IMR-90 (cell line): ENCODE data around the gene PDXK. TPM values are rescaled to one million over a fixed set of nuclear protein-coding genes. Genes with fewer than 3 reads are reported as not detected.

ENCODE experiments used
- ATAC-seq: fragments of 200-7000 bp; cut with Tn5 transposase; 2 replicates; pipeline ENCODE4 v1.9.1; 2020; ENCODE audit warnings: low read depth, mild to moderate bottlenecking, moderate library complexity
- BruUV-seq: library from RNA; stranded (reverse); fragments of 400-500 nt; replicated peaks from 2 replicates; lab custom pipeline; 2021; lab: Mats Ljungman, UMichigan
- CTCF ChIA-PET: fragments of 300-600 bp; formaldehyde crosslinking; extraction: SDS; loops from one replicate; lab custom pipeline; 2021; ENCODE audit warnings: antibody characterized with exemption; lab: Yijun Ruan, JAX
- POLR2A ChIA-PET: fragments of 300-600 bp; sonication (Branson Sonifier 250); formaldehyde crosslinking; loops from one replicate; lab custom pipeline; 2022; ENCODE audit warnings: antibody characterized with exemption; ENCODE audit not compliant: unreplicated experiment; lab: Charles Lee
- DNase-seq: peaks from one replicate; pipeline ENCODE4 v3.0.0; 2013
- H2AFZ ChIP-seq: replicated peaks from 2 replicates; pipeline ENCODE3; 2013; ENCODE audit warnings: low read length, mild to moderate bottlenecking; ENCODE audit not compliant: poor library complexity
- H2AK5ac ChIP-seq: 2 replicates; pipeline ENCODE4 v1.6.1; 2013; ENCODE audit warnings: low read depth, low read length, inconsistent platforms
- H2AK9ac ChIP-seq: replicated peaks from 2 replicates; pipeline ENCODE3; 2013; ENCODE audit warnings: mild to moderate bottlenecking, low read depth, low read length, moderate library complexity; ENCODE audit not compliant: poor library complexity
- H2BK120ac ChIP-seq: 2 replicates; pipeline ENCODE4 v1.6.1; 2013; ENCODE audit warnings: low read depth, low read length, inconsistent platforms
- H2BK15ac ChIP-seq: 3 replicates; pipeline ENCODE4 v1.6.1; 2013; ENCODE audit warnings: low read depth, low read length, inconsistent platforms
- H2BK20ac ChIP-seq: 2 replicates; pipeline ENCODE4 v1.6.1; 2013; ENCODE audit warnings: low read depth, mild to moderate bottlenecking, inconsistent platforms, low read length, moderate library complexity
- H2BK5ac ChIP-seq: 2 replicates; pipeline ENCODE4 v1.6.1; 2013; ENCODE audit warnings: mild to moderate bottlenecking, low read depth, low read length, inconsistent platforms; ENCODE audit not compliant: poor library complexity, severe bottlenecking
- H3K14ac ChIP-seq: replicated peaks from 2 replicates; pipeline ENCODE4 v1.6.1; 2013; ENCODE audit warnings: low read depth, low read length, inconsistent platforms
- H3K18ac ChIP-seq: 2 replicates; pipeline ENCODE4 v1.6.1; 2013; ENCODE audit warnings: low read depth, low read length, control low read depth
- H3K23ac ChIP-seq: 2 replicates; pipeline ENCODE4 v1.6.1; 2013; ENCODE audit warnings: low read depth, low read length, inconsistent platforms
- H3K27ac ChIP-seq: 2 replicates; pipeline ENCODE4 v1.5.1; 2013; ENCODE audit warnings: mild to moderate bottlenecking, control low read depth, low read length; ENCODE audit not compliant: insufficient read depth
- H3K27me3 ChIP-seq: 2 replicates; pipeline ENCODE4 v1.6.1; 2013; ENCODE audit warnings: low read length; ENCODE audit not compliant: control insufficient read depth, insufficient read depth
- H3K36me3 ChIP-seq: 2 replicates; pipeline ENCODE4 v1.6.1; 2013; ENCODE audit warnings: low read length, mixed read lengths; ENCODE audit not compliant: control insufficient read depth, insufficient read depth
- H3K4ac ChIP-seq: 2 replicates; pipeline ENCODE4 v1.6.1; 2013; ENCODE audit warnings: low read depth, low read length, inconsistent platforms
- H3K4me1 ChIP-seq: 2 replicates; pipeline ENCODE4 v1.6.1; 2013; ENCODE audit warnings: low read length, mixed read lengths; ENCODE audit not compliant: control insufficient read depth, insufficient read depth
- H3K4me2 ChIP-seq: 2 replicates; pipeline ENCODE4 v1.6.1; 2013; ENCODE audit warnings: low read depth, mild to moderate bottlenecking, control low read depth, low read length, moderate library complexity
- H3K4me3 ChIP-seq: 2 replicates; pipeline ENCODE4 v1.5.1; 2013; ENCODE audit warnings: low read depth, mild to moderate bottlenecking, control low read depth, low read length, moderate library complexity; ENCODE audit not compliant: insufficient read depth
- H3K56ac ChIP-seq: 2 replicates; pipeline ENCODE4 v1.6.1; 2013; ENCODE audit warnings: low read length, inconsistent platforms; ENCODE audit not compliant: insufficient read depth; ENCODE audit errors: extremely low read depth
- H3K79me1 ChIP-seq, 2 experiments: 2 replicates each; pipeline ENCODE4 v1.6.1; 2013; ENCODE audit warnings: low read length in 2 of 2, inconsistent platforms in 1 of 2, low read depth in 1 of 2
- H3K9ac ChIP-seq: 2 replicates; pipeline ENCODE4 v1.6.1; 2013; ENCODE audit warnings: low read depth, low read length, control low read depth
- H3K9me1 ChIP-seq: 2 replicates; pipeline ENCODE4 v1.6.1; 2013; ENCODE audit warnings: low read length, inconsistent platforms; ENCODE audit not compliant: insufficient read depth
- H3K9me3 ChIP-seq: 2 replicates; pipeline ENCODE4 v1.6.1; 2013; ENCODE audit warnings: low read length; ENCODE audit not compliant: control insufficient read depth, insufficient read depth
- H4K20me1 ChIP-seq: 2 replicates; pipeline ENCODE4 v1.6.1; 2013; ENCODE audit warnings: low read length, inconsistent platforms; ENCODE audit not compliant: insufficient read depth
- H4K5ac ChIP-seq: 2 replicates; pipeline ENCODE4 v1.6.1; 2013; ENCODE audit warnings: mild to moderate bottlenecking, low read depth, low read length, control low read depth
- H4K8ac ChIP-seq, 2 experiments: 2 replicates each; pipeline ENCODE4 v1.6.1; 2013; ENCODE audit warnings: low read depth in 2 of 2, low read length in 2 of 2, control low read depth in 1 of 2, inconsistent platforms in 1 of 2
- H4K91ac ChIP-seq: 2 replicates; pipeline ENCODE4 v1.6.1; 2013; ENCODE audit warnings: low read depth, low read length, inconsistent platforms; ENCODE audit not compliant: insufficient read depth
- BHLHE40 ChIP-seq: fragments of 150-350 bp; IDR thresholded peaks from 2 replicates; pipeline ENCODE4 v1.6.1; 2016; ENCODE audit warnings: mild to moderate bottlenecking, low read depth, low read length
- CEBPB ChIP-seq: IDR thresholded peaks from 2 replicates; pipeline ENCODE4 v1.6.1; 2012; ENCODE audit warnings: low read depth, low read length, improper control_type of control experiment
- CTCF ChIP-seq: conservative IDR thresholded peaks from 2 replicates; pipeline ENCODE4 v1.5.1; 2012; ENCODE audit warnings: mild to moderate bottlenecking, low read depth, low read length, improper control_type of control experiment
- ELK1 ChIP-seq: fragments of 150-350 bp; IDR thresholded peaks from 2 replicates; pipeline ENCODE4 v1.6.1; 2016; ENCODE audit warnings: low read depth, mild to moderate bottlenecking, low read length, moderate library complexity, borderline replicate concordance
- FOS ChIP-seq: fragments of 150-350 bp; IDR thresholded peaks from 2 replicates; pipeline ENCODE4 v1.6.1; 2016; ENCODE audit warnings: low read depth, low read length
- MAFK ChIP-seq: IDR thresholded peaks from 2 replicates; pipeline ENCODE4 v1.6.1; 2012; ENCODE audit warnings: low read depth, low read length, improper control_type of control experiment
- MAZ ChIP-seq: IDR thresholded peaks from 2 replicates; pipeline ENCODE4 v1.6.1; 2012; ENCODE audit warnings: low read depth, mild to moderate bottlenecking, low read length, improper control_type of control experiment, moderate library complexity, borderline replicate concordance
- POLR2A ChIP-seq: IDR thresholded peaks from 2 replicates; pipeline ENCODE4 v1.6.1; 2012; ENCODE audit warnings: mild to moderate bottlenecking, low read depth, low read length
- RFX5 ChIP-seq: IDR thresholded peaks from 2 replicates; pipeline ENCODE4 v1.8.0; 2012; ENCODE audit warnings: low read depth, mild to moderate bottlenecking, low read length, moderate library complexity
- SMC3 ChIP-seq: fragments of 150-350 bp; IDR thresholded peaks from 2 replicates; pipeline ENCODE4 v1.6.1; 2016; ENCODE audit warnings: low read depth, mild to moderate bottlenecking, antibody characterized with exemption, low read length, moderate library complexity
- USF2 ChIP-seq: fragments of 150-350 bp; IDR thresholded peaks from 2 replicates; pipeline ENCODE4 v1.6.1; 2017; ENCODE audit warnings: mild to moderate bottlenecking, antibody characterized with exemption, low read length, low read depth
- WGBS, 2 experiments: methylation state at CpG; one replicate each; pipeline versions ENCODE4 v1.1.5 to v1.1.7; 2013; ENCODE audit warnings: missing lambda C conversion rate in 2 of 2; ENCODE audit not compliant: insufficient read length in 1 of 2; ENCODE audit errors: extremely low coverage in 2 of 2; 5-methylcytosine and 5-hydroxymethylcytosine counted together
- dilution Hi-C: fragments of 300-500 bp; cut with HindIII; formaldehyde crosslinking; loops from one replicate; pipeline ENCODE4 v1.14.3; 2018; ENCODE audit warnings: low sequenced_read_pairs; ENCODE audit not compliant: unreplicated experiment
- in situ Hi-C: fragments of 300-500 bp; cut with MboI; formaldehyde crosslinking; loops from 3 replicates; pipeline ENCODE4 v1.14.3; 2019; ENCODE audit warnings: low sequenced_read_pairs, inconsistent platforms, mixed read lengths
- intact Hi-C: fragments of 100-400 bp; cut with micrococcal nuclease; formaldehyde crosslinking; loops from 2 replicates; pipeline ENCODE4 v1.10.0; 2022
- polyA plus RNA-seq, 3 experiments: library from polyadenylated mRNA; depleted of rRNA; stranded (reverse); fragments of >200 nt; gene quantifications; 2 replicates each; pipeline ENCODE4 v1.2.3, GENCODE V29; 2012; ENCODE audit warnings: low replicate concordance in 1 of 3
- total RNA-seq: library from RNA; depleted of rRNA; stranded (reverse); fragments of >200 nt; gene quantifications from 2 replicates; pipeline ENCODE4 v1.2.3, GENCODE V29; 2012

The PDXK gene
- total and polyA plus RNA-seq, 2 of the 4 experiments (the other 2 are of a cell fraction), result 155 to 312 TPM

GRCh38 chr21:43802713-43803313 lies 83.9 kb downstream of the PDXK start:
- H3K79me1 ChIP-seq, result no peaks in the 10 kb centered on the region
- BruUV-seq, result no TSS peak
- no peak overlapping the region for H4K8ac ChIP-seq
- no peak overlapping the region for H3K18ac ChIP-seq
- H3K27ac ChIP-seq, result no peak overlapping the region
- ChIA-PET CTCF (no interaction called here), POLR2A (no interaction called here)
- no peak overlapping the region for H2BK120ac ChIP-seq
- H2BK15ac ChIP-seq, result no peak overlapping the region
- no peak overlapping the region for H2BK5ac ChIP-seq
- H3K9ac ChIP-seq, result no peak overlapping the region
- no peaks in the 10 kb centered on the region for H3K9me3 ChIP-seq
- in situ Hi-C loops, result no loop called here
- H3K36me3 ChIP-seq, result peaks cover 60% of the 10 kb centered on the region
- H2AK5ac ChIP-seq, result no peak overlapping the region
- H3K4me3 ChIP-seq, result no peak overlapping the region
- dilution Hi-C loops, result no loop called here
- H2BK20ac ChIP-seq, result no peak overlapping the region
- no peaks in the 10 kb centered on the region for H3K9me1 ChIP-seq
- TF ChIP-seq ELK1, result no peak
- no peak for TF ChIP-seq MAZ
- TF ChIP-seq RFX5, result no peak
- TF ChIP-seq FOS, result no peak
- TF ChIP-seq POLR2A, result no peak
- TF ChIP-seq MAFK, result no peak
- no peak for TF ChIP-seq USF2
- no peak for TF ChIP-seq BHLHE40
- no peak for TF ChIP-seq SMC3
- TF ChIP-seq CEBPB, result no peak
- TF ChIP-seq CTCF, result no peak
- intact Hi-C loops, result no loop called here
- H3K4me1 ChIP-seq, result no peaks in the 10 kb centered on the region
- H3K27me3 ChIP-seq, result no peaks in the 10 kb centered on the region
- H3K56ac ChIP-seq, result no peak overlapping the region
- DNase-seq, result no peak
- no peak overlapping the region for H2AFZ ChIP-seq
- H4K91ac ChIP-seq, result no peak overlapping the region
- 94% methylated on average over 3 of the region's 14 CpGs; no CpG with 5 or more reads in 1 of the 2 experiments for WGBS, 2 experiments
- H4K20me1 ChIP-seq, result no peaks in the 10 kb centered on the region; the same call in 1 of the 2 replicates
- no peak overlapping the region for H3K4me2 ChIP-seq
- H3K23ac ChIP-seq, result no peak overlapping the region
- no peak overlapping the region for H3K14ac ChIP-seq
- no peak overlapping the region for H3K4ac ChIP-seq
- H2AK9ac ChIP-seq, result peak overlapping the region; percentile 19
- no peak for ATAC-seq
- H4K5ac ChIP-seq, result no peak overlapping the region
